Measurements from ENCODE around the gene SUDS3.
A peak's percentile ranks its signal among the peaks of the same experiment; 100 is the strongest.

The SUDS3 gene

GRCh38 chr12:118374909-118375308, 1.4 kb upstream of the SUDS3 start:
- Histone ChIP-seq H2AFZ (ENCODE audit: low read length) (no peak overlapping the region), H3K36me3 (ENCODE audit: insufficient read depth, low read length) (peaks cover 11% of the 10 kb centered on the region; the same call in 1 of the 2 replicates), H3K4me3 (ENCODE audit: low read depth, low read length, poor library complexity, severe bottlenecking) (no peak overlapping the region), H3K4me1 (ENCODE audit: insufficient read depth, low read length, severe bottlenecking) (peaks cover 50% of the 10 kb centered on the region), H3K4me2 (ENCODE audit: low read length) (no peak overlapping the region), H3F3A (ENCODE audit: insufficient read depth, low read length) (no peaks in the 10 kb centered on the region), H3K79me2 (ENCODE audit: insufficient read depth, low read length) (peaks cover 10% of the 10 kb centered on the region; the same call in 1 of the 2 replicates), H4K20me1 (ENCODE audit: insufficient read depth, low read length) (no peaks in the 10 kb centered on the region), H3K9ac (ENCODE audit: low read length) (no peak overlapping the region), H3K27ac (ENCODE audit: low read depth, low read length, poor library complexity, severe bottlenecking) (no peak overlapping the region), H3K27me3 (ENCODE audit: insufficient read depth, low read length) (no peaks in the 10 kb centered on the region), H3K9me3 (ENCODE audit: low read length) (no peaks in the 10 kb centered on the region), H3K9me2 (ENCODE audit: low read depth, low read length) (no peaks in the 10 kb centered on the region)
- no peak for TF ChIP-seq CTCF (IDR thresholded peaks at IDR 0.05; ENCODE audit: low read length)
- TF ChIP-seq EZH2 (IDR thresholded peaks at IDR 0.05; ENCODE audit: borderline replicate concordance, low read length), result no peak

- H3K27me3 ChIP-seq (ENCODE audit: insufficient read depth, low read length), result no peaks in the 10 kb centered on the region
- peaks cover 10% of the 10 kb centered on the region; the same call in 1 of the 2 replicates for H3K79me2 ChIP-seq (ENCODE audit: insufficient read depth, low read length)
- peak overlapping the region; percentile 86; the same call in 1 of the 2 replicates for H3K9ac ChIP-seq (ENCODE audit: low read length)
- peaks cover 50% of the 10 kb centered on the region for H3K4me1 ChIP-seq (ENCODE audit: insufficient read depth, low read length, severe bottlenecking)
- peaks cover 15% of the 10 kb centered on the region; the same call in 1 of the 2 replicates for H3K36me3 ChIP-seq (ENCODE audit: insufficient read depth, low read length)
- H3F3A ChIP-seq (ENCODE audit: insufficient read depth, low read length), result no peaks in the 10 kb centered on the region
- H3K27ac ChIP-seq (ENCODE audit: low read depth, low read length, poor library complexity, severe bottlenecking), result no peak overlapping the region
- H4K20me1 ChIP-seq (ENCODE audit: insufficient read depth, low read length), result no peaks in the 10 kb centered on the region
- no peaks in the 10 kb centered on the region for H3K9me2 ChIP-seq (ENCODE audit: low read depth, low read length)
- H2AFZ ChIP-seq (ENCODE audit: low read length), result peak overlapping the region; percentile 49; the same call in 1 of the 2 replicates
- H3K4me3 ChIP-seq (ENCODE audit: low read depth, low read length, poor library complexity, severe bottlenecking), result no peak overlapping the region
- TF ChIP-seq EZH2 (IDR thresholded peaks at IDR 0.05; ENCODE audit: borderline replicate concordance, low read length) (no peak), CTCF (IDR thresholded peaks at IDR 0.05; ENCODE audit: low read length) (no peak)
- no peaks in the 10 kb centered on the region for H3K9me3 ChIP-seq (ENCODE audit: low read length)
- H3K4me2 ChIP-seq (ENCODE audit: low read length), result peak overlapping the region; percentile 90; the same call in 1 of the 2 replicates
Measured at GRCh38 chr12:118375348-118375747, 1.0 kb upstream of the SUDS3 start.

- TF ChIP-seq CTCF (IDR thresholded peaks at IDR 0.05; ENCODE audit: low read length), result no peak
- TF ChIP-seq EZH2 (IDR thresholded peaks at IDR 0.05; ENCODE audit: borderline replicate concordance, low read length), result no peak
- peak overlapping the region; percentile 86 for H3K9ac ChIP-seq (ENCODE audit: low read length)
- peaks cover 10% of the 10 kb centered on the region; the same call in 1 of the 2 replicates for H3K79me2 ChIP-seq (ENCODE audit: insufficient read depth, low read length)
- peak overlapping the region; percentile 86 for H3K4me3 ChIP-seq (ENCODE audit: low read depth, low read length, poor library complexity, severe bottlenecking)
- no peaks in the 10 kb centered on the region for H4K20me1 ChIP-seq (ENCODE audit: insufficient read depth, low read length)
- H3K4me1 ChIP-seq (ENCODE audit: insufficient read depth, low read length, severe bottlenecking), result peaks cover 35% of the 10 kb centered on the region
- H3K4me2 ChIP-seq (ENCODE audit: low read length), result peak overlapping the region; percentile 90
- peaks cover 31% of the 10 kb centered on the region for H3K36me3 ChIP-seq (ENCODE audit: insufficient read depth, low read length)
- H3K27me3 ChIP-seq (ENCODE audit: insufficient read depth, low read length), result no peaks in the 10 kb centered on the region
- H3F3A ChIP-seq (ENCODE audit: insufficient read depth, low read length), result no peaks in the 10 kb centered on the region
- no peaks in the 10 kb centered on the region for H3K9me3 ChIP-seq (ENCODE audit: low read length)
- no peak overlapping the region for H2AFZ ChIP-seq (ENCODE audit: low read length)
- peak overlapping the region; percentile 57 for H3K27ac ChIP-seq (ENCODE audit: low read depth, low read length, poor library complexity, severe bottlenecking)
- no peaks in the 10 kb centered on the region for H3K9me2 ChIP-seq (ENCODE audit: low read depth, low read length)
Measured at GRCh38 chr12:118377021-118377883, 897 bp downstream of the SUDS3 start.

Data from OCI-LY1 (cell line).